Calu3 (cell line): Measurements from ENCODE around the gene TNRC6C. TPM values are rescaled to one million over a fixed set of nuclear protein-coding genes. Genes with fewer than 3 reads are reported as not detected.

Experiments
- BruUV-seq: library from RNA; stranded (reverse); fragments of 400-500 nt; replicated peaks from 2 replicates; lab custom pipeline; 2021; lab: Mats Ljungman, UMichigan
- CTCF ChIA-PET: fragments of 300-600 bp; sonication (Branson Sonifier 250); formaldehyde crosslinking; loops from one replicate; lab custom pipeline; 2022; ENCODE audit warnings: antibody characterized with exemption; lab: Charles Lee
- DNase-seq: peaks from one replicate; pipeline ENCODE4 v3.0.0; 2022
- H3K27ac Mint-ChIP-seq: one replicate; pipeline ENCODE4 v1.8.0; 2022; ENCODE audit warnings: mixed read lengths; ENCODE audit not compliant: unreplicated experiment
- H3K27me3 Mint-ChIP-seq: one replicate; pipeline ENCODE4 v1.8.0; 2022; ENCODE audit warnings: mixed read lengths; ENCODE audit not compliant: unreplicated experiment
- H3K36me3 Mint-ChIP-seq: one replicate; pipeline ENCODE4 v1.8.0; 2022; ENCODE audit warnings: mild to moderate bottlenecking, moderate library complexity, mixed read lengths; ENCODE audit not compliant: insufficient read depth, unreplicated experiment
- H3K4me1 Mint-ChIP-seq: one replicate; pipeline ENCODE4 v1.8.0; 2022; ENCODE audit warnings: mild to moderate bottlenecking, low read depth, mixed read lengths; ENCODE audit not compliant: unreplicated experiment
- H3K4me3 Mint-ChIP-seq: one replicate; pipeline ENCODE4 v1.8.0; 2022; ENCODE audit warnings: mild to moderate bottlenecking, low read depth, moderate library complexity, mixed read lengths; ENCODE audit not compliant: unreplicated experiment
- H3K9me3 Mint-ChIP-seq: one replicate; pipeline ENCODE4 v1.8.0; 2022; ENCODE audit warnings: low read depth, mixed read lengths; ENCODE audit not compliant: unreplicated experiment
- intact Hi-C: fragments of 100-400 bp; cut with micrococcal nuclease; formaldehyde crosslinking; loops from one replicate; pipeline ENCODE4 v1.10.0; 2022; ENCODE audit not compliant: unreplicated experiment
- total RNA-seq: library from RNA; stranded (reverse); gene quantifications from 2 replicates; pipeline ENCODE4 v1.2.3, GENCODE V29; 2022
- TF ChIP-seq, protein P1 (sequence below): fragments of 200-600 bp; IDR thresholded peaks from one replicate; pipeline ENCODE4 v1.8.0; 2022; ENCODE audit warnings: antibody characterized with exemption; ENCODE audit not compliant: unreplicated experiment

TNRC6C gene
- total RNA-seq, 1 experiment from 2014 or later: 18.2 TPM

- no peaks in the 10 kb centered on the region for H3K9me3 Mint-ChIP-seq
- TF ChIP-seq, protein P1, sequence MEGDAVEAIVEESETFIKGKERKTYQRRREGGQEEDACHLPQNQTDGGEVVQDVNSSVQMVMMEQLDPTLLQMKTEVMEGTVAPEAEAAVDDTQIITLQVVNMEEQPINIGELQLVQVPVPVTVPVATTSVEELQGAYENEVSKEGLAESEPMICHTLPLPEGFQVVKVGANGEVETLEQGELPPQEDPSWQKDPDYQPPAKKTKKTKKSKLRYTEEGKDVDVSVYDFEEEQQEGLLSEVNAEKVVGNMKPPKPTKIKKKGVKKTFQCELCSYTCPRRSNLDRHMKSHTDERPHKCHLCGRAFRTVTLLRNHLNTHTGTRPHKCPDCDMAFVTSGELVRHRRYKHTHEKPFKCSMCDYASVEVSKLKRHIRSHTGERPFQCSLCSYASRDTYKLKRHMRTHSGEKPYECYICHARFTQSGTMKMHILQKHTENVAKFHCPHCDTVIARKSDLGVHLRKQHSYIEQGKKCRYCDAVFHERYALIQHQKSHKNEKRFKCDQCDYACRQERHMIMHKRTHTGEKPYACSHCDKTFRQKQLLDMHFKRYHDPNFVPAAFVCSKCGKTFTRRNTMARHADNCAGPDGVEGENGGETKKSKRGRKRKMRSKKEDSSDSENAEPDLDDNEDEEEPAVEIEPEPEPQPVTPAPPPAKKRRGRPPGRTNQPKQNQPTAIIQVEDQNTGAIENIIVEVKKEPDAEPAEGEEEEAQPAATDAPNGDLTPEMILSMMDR: no peak
- no peaks in the 10 kb centered on the region for H3K36me3 Mint-ChIP-seq
- peak; percentile 16 for DNase-seq
- BruUV-seq: no TSS peak
- H3K27ac Mint-ChIP-seq: no peak overlapping the region
- no peaks in the 10 kb centered on the region for H3K4me1 Mint-ChIP-seq
- H3K27me3 Mint-ChIP-seq: no peaks in the 10 kb centered on the region
- H3K4me3 Mint-ChIP-seq: no peak overlapping the region
- CTCF ChIA-PET: interaction anchor here (1.4 kb wide), 1 partner anchor 471 kb away, joined by 4 read pairs; no protein-coding TSS in a partner anchor
- intact Hi-C loops: loop anchor here (10.0 kb wide), 1 partner anchor 469 kb away; no protein-coding TSS in a partner anchor
Measured at GRCh38 chr17:78013683-78014467, 55.4 kb downstream of the TNRC6C start.

DNA sequence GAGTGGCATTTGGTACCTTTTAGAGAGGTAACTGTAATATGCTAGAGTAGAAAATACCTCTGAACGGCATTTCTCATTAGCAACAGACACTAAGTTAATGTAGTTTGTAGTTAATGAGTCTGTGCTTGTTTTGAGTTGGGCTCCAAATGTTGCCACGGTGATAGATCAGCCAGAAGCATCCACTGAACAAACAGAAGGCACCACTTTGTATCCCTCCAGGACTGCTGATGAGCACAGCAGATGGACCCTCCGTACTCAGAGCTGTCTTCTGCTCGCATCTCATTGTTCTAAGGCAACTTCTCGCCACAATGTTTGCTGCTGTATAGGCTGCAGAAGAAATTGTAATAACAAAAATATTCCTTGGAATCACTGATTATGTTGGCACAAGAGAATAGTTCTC is 56.1 kb downstream of the TNRC6C start:
- TF ChIP-seq, protein P1: no peak
- CTCF ChIA-PET: no interaction called here
- H3K4me1 Mint-ChIP-seq: no peaks in the 10 kb centered on the region
- intact Hi-C loops: loop anchor here (10.0 kb wide), 1 partner anchor 470 kb away; no protein-coding TSS in a partner anchor
- H3K27me3 Mint-ChIP-seq: no peaks in the 10 kb centered on the region
- H3K27ac Mint-ChIP-seq: no peak overlapping the region
- no peak overlapping the region for H3K4me3 Mint-ChIP-seq
- no peaks in the 10 kb centered on the region for H3K9me3 Mint-ChIP-seq
- no TSS peak for BruUV-seq
- no peak for DNase-seq
- no peaks in the 10 kb centered on the region for H3K36me3 Mint-ChIP-seq

GRCh38 chr17:78016852-78017251 is 58.3 kb downstream of the TNRC6C start:
- no peaks in the 10 kb centered on the region for H3K36me3 Mint-ChIP-seq
- intact Hi-C loops: loop anchor here (10.0 kb wide), 1 partner anchor 472 kb away; no protein-coding TSS in a partner anchor
- CTCF ChIA-PET: interaction anchor here (2.8 kb wide), 1 partner anchor 24 kb away, joined by 13 read pairs; no protein-coding TSS in a partner anchor
- no peaks in the 10 kb centered on the region for H3K27me3 Mint-ChIP-seq
- no TSS peak for BruUV-seq
- no peak for DNase-seq
- H3K4me3 Mint-ChIP-seq: no peak overlapping the region
- H3K9me3 Mint-ChIP-seq: no peaks in the 10 kb centered on the region
- no peaks in the 10 kb centered on the region for H3K4me1 Mint-ChIP-seq
- H3K27ac Mint-ChIP-seq: no peak overlapping the region
- TF ChIP-seq, protein P1: no peak

DNA sequence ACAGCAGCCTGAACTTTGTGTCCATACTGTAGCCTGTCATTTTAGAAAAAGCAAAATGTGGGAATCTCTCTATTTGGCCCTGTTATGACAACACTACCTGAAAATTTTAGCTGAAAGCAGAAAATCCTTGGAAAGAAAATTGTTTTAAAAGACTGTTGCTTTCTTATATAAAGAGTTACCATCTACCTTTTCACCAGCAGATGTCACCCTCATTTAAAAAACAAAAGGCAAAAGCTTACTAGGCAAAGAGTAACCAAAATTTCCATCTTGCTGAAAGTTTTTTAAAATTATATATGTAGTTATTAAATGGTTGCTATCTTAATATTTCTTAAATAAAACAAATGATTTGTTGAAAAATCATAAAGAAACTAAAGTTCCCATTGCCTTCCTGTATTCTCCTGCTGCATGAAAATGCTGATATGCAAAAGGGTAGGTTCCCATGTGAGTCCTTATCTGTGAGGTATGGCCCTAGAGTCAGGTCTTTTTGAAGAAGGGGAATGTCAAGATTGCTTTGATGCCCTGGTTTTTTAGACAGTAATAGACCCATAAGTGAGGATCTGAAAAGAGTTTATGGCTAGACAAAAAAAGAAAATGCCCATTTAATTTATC is 61.0 kb downstream of the TNRC6C start:
- no peaks in the 10 kb centered on the region for H3K27me3 Mint-ChIP-seq
- no peaks in the 10 kb centered on the region for H3K36me3 Mint-ChIP-seq
- intact Hi-C loops: loop anchor here (10.0 kb wide), 1 partner anchor 475 kb away; no protein-coding TSS in a partner anchor
- H3K9me3 Mint-ChIP-seq: no peaks in the 10 kb centered on the region
- CTCF ChIA-PET: interaction anchor here (0.6 to 2.8 kb wide), 4 partner anchors 16 to 579 kb away, joined by 3 to 13 read pairs (median 4); no protein-coding TSS in a partner anchor
- BruUV-seq: no TSS peak
- no peaks in the 10 kb centered on the region for H3K4me1 Mint-ChIP-seq
- no peak for DNase-seq
- TF ChIP-seq, protein P1: no peak
- H3K27ac Mint-ChIP-seq: no peak overlapping the region
- H3K4me3 Mint-ChIP-seq: no peak overlapping the region
